ENCODE results near the gene PDE4DIP.
"Not testable (repeated sequence)": the region's sequence is repeated elsewhere in the genome, so short reads cannot be mapped to it uniquely, and the experiment has no call there.

- TF ChIP-seq CTCF (IDR thresholded peaks at IDR 0.05; ENCODE audit: insufficient read depth, low read length, poor library complexity, severe bottlenecking); EZH2phosphoT487 (conservative IDR thresholded peaks at IDR 0.05; ENCODE audit: low read length): not testable (repeated sequence)
These were observed 15.3 kb upstream of the PDE4DIP start for GRCh38 chr1:148828962-148829361.

Measured in SU-DHL-6 (cell line).